NCI-H1930 (cell line): ENCODE data around the gene UGT1A5.

ENCODE experiments used
- DNase-seq, 2 experiments: peaks; one replicate each; lab custom pipeline; 2025; lab: John Stamatoyannopoulos, UW

The UGT1A5 gene

DNA sequence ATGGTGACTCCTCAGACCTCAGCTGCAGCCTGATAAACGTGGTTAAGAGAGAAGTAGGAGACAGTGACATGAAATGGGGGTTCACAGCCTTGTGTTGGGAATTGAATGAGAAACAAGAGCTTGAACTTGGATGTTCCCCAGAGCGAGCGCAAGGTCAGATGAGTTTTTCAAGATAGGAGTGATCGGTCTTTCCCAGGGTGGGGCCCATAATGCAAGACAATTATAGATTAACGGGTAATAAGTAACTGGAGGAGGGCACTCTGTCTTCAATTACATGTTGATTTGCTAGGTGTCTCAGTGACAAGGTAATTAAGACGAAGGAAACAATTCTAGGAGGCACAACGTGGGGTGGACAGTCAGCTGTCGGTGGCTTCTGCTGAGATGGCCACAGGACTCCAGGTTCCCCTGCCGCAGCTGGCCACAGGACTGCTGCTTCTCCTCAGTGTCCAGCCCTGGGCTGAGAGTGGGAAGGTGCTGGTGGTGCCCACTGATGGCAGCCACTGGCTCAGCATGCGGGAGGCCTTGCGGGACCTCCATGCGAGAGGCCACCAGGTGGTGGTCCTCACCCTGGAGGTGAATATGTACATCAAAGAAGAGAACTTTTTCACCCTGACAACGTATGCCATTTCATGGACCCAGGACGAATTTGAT lies at the start of gene UGT1A5:
TSS of gene UGT1A5 (plus strand) at position 297 of the 651 bp plus-strand sequence. CDS start at position 382, 85 bp downstream.
- no peak for DNase-seq

DNA sequence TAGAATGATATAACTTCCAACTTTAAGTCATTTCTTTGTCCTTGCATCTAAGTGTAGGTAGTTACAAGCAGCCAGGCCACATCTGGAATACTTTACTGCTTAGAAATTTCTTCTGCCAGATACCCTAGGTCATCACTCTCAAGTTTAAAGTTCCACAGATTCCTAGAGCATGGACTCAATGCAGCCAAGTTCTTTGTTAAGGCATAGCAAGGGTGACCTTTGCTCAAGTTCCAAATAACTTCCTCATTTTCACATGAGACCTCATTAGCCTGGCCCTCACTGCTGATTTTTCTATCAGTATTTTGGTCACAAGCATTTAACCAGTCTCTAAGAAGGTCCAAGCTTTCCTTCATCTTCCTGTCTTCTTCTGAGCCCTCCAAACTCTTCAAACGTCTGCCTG lies 48.8 kb upstream of the UGT1A5 start:
- no peak for DNase-seq

DNA sequence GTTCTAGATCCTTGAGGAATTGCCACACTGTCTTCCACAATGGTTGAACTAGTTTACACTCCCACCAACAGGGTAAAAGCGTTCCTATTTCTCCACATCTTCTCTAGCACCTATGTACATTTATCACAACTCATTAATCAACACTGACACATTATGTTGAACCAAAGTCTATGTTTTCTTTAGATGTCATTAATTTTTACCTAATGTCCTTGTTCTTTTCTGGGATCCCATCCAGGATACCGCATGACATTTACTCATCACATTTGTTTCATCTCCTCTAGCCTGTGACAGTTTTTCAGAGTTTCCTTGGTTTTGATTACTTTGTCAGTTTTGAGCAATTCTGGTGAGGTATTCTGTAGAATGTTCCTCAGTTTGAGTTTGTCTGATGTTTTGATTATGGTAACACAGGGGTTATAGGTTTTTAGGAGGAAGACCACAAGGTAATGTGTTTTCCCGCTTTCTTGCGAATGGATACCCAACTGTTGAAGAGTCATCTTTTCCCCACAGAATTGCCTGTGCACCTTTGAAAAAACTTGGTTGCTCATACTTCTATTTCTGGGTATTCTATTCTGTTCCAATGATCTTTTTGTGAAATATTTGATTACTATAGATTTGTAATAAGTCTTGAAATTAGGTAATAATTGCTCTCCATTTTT lies 44.0 kb upstream of the UGT1A5 start:
- no peak for DNase-seq

DNA sequence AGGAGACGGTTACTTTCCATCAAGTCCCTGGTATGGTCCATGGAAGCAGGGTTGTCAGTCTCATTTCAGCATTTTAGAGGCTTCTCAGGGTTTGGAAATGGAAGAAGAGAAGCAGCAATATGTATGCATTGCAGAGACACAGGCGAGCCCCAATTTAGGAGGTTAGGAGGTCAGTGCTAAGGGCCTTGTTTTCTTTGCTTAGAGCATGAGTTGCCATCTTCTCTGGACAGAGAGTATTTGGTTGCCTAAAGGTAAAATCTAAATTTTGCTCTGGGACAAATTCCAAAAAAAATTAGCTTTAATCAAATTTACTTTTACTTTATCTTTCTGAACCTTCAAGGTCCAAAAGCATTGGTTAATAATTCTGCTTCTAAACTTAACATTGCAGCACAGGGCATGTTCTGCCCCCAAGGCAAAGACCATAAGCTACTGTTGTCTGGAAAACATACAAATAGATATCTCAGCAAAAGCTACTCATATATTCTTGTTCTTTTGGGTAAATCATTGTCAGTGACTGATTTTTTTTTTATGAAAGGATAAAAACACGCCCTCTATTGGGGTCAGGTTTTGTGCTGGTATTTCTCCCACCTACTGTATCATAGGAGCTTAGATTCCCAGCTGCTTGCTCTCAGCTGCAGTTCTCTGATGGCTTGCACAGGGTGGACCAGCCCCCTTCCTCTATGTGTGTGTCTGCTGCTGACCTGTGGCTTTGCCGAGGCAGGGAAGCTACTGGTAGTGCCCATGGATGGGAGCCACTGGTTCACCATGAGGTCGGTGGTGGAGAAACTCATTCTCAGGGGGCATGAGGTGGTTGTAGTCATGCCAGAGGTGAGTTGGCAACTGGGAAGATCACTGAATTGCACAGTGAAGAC lies 41.2 kb upstream of the UGT1A5 start, which contains the start of gene UGT1A9:
TSS of gene UGT1A9 (plus strand) at position 609 of the 872 bp plus-strand sequence. CDS start at position 646, 37 bp downstream.
- no peak for DNase-seq

DNA sequence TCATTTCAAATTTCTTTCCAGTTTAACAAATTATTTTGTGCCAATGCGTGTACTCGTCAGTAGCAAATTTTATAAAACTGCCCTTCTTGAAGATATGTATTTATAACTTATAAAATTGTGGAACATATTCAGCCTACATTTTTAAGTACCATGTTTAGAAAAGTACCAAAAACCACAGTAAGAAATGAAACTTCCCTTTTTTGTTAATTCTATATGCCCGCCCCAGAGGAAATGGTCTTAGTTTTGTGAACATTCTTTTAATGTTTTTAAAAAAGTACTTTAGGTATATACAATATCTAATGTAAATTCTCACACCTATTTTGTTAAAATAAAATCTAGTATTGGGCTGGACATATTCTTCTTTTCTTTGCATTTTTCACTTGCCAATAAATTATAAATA lies 39.8 kb upstream of the UGT1A5 start:
- DNase-seq: no peak

DNA sequence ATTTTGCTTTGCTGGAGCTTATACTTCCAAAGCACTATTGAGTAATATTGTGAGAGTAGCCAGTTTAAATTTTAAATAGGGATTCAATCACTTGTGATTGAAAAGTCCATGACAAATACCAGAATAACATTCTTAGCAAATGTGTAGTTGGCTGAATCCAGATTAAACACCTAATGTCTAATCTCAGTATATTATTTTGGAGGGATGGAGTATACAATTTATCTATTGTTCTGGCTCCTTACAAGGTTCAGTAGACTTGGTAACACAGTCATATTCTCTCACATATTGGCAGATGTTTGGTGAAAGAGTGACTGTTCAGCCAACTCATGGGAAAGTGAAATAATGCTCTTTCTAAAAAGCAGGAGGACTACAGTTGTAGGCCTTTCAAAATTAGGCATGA lies 38.8 kb upstream of the UGT1A5 start:
- DNase-seq: no peak

DNA sequence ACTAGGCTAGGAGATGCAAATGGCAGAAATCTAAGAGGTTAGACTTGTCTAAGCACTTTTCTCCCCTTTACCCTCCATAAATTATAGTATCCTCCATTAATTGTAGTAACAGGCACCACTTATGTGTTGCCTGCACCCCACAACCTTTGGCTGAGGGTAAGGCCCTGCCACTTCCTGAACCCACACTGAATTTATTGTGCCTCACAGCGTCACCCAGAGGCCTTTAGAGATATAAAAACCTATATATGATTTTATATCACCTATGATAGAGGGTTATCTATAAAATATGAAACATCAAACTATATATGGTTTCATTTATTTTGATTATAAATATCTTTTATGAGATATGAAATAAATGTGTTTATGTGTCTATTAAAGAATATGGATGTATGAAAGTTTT lies 38.4 kb upstream of the UGT1A5 start:
- no peak for DNase-seq

DNA sequence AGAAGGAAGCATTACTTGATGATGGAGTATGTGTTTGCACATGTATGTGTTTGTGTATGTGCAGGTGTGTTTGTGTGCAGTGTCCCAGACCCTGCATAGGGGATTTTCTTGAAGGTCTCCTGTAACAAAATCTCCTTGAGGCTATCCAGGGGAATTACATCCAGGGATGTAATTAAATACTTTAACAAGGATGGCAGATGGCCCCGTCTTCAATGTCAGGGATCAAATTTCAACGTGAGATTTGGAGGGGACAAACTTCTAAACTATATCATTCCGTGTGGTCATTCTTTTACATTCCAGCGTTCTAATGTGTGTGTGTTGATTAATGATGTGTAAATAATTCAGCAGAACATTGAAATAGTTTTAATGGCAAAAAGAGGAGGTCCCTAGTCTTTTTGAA lies 37.7 kb upstream of the UGT1A5 start:
- DNase-seq: no peak

DNA sequence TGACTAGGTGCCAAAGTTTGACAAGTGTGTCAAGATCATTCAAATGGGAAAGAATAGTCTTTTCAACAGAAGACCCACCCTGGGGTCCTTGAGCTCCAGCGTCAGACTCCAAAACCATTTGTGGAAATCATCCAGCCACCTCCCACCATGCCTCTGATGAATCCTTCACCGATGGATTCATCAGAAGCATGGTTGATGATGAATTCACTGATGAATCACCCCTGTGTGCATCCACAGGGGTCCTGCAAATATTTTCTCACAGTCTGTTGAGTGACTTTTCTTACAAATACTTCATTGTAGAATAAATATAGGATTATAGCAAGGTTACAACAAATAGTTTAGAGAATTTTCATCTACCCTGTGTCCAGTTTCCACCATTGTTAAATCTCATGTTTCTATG lies 36.7 kb upstream of the UGT1A5 start:
- no peak for DNase-seq

DNA sequence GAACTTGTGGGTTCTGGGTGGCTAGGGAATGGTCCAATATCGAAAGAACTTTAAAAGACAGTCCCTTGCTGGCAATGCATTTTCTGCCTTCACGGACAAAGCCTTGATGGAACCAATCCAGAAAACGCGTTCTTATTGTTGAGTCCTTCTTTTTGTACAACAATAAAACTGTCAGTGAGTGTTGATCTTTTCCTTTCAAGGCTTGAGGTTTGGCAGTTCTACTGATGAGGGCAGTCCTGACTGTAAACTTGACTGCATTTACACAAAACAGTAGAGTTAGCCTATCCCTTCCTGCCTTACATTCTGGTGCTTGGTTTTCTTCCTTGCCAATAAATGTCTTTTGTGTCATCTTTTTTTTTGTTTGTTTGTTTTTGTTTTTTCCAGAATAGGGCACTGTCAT lies 33.5 kb upstream of the UGT1A5 start:
- DNase-seq: no peak

DNA sequence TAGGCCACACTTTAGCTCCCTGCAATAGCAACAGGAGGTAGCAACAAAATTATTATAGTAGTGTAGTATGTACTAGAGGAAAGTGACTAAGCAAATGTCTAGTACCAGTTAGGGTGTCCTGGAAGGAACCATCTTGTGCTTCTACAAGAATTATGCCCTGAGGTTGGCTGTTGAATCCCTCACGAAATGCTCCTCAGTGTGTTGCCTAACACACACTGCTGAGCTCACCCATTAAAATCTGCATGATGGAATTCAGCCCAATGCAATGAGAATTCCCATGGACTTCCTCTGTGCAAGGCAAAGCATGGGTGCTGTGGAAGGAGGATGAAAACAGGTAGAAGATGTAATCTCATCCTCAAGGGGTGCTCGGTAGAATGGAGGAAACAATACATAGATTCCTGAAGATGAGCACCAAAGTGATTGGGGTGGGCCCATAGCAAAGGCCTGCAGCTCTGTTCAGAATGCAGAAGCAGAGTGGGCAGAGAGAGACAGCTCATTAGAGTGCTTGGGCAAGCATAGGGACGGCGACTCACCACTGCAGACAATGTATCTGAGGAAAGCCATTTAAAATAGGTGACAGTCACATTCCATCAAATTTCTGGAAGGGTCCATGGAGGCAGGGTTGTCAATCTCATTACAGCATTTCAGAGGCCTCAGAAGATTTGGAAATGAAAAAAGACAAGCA lies 32.2 kb upstream of the UGT1A5 start:
- no peak for DNase-seq

DNA sequence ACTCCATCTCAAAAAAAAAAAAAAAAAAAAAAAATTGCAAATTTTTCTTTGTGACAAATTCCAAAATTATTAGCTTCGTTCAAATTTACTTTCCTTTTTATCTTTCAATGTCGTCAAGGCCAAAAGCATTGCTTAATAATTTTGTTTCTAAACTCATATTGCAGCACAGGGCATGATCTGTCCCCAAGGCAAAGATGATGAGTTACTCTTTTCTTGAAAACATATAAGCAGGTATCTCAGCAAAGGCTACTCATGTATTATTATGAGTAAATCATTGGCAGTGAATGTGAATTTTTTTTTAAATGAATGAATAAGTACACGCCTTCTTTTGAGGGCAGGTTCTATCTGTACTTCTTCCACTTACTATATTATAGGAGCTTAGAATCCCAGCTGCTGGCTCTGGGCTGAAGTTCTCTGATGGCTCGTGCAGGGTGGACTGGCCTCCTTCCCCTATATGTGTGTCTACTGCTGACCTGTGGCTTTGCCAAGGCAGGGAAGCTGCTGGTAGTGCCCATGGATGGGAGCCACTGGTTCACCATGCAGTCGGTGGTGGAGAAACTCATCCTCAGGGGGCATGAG lies 31.1 kb upstream of the UGT1A5 start, which contains the start of gene UGT1A7:
TSS of gene UGT1A7 (plus strand) at position 381 of the 579 bp plus-strand sequence. CDS start at position 418, 37 bp downstream.
- DNase-seq: no peak

DNA sequence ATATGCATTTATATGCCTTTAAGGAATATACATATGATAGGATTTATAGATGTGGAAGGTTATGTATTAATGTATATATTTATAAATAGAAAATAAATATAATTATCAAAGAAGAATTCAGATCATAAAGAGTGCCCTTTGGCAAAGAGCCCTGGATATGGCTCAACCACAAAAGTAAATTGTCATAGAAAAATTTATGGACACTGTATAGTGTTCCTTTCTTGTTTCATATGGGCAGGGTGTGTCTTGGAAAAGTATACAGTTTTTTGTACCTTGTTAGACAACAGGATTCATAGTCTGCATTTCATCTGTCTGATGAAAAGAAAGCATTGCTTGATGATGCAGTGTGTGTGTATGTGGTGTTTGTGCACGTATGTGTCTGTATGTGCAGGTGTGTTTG lies 28.1 kb upstream of the UGT1A5 start:
- DNase-seq: no peak

DNA sequence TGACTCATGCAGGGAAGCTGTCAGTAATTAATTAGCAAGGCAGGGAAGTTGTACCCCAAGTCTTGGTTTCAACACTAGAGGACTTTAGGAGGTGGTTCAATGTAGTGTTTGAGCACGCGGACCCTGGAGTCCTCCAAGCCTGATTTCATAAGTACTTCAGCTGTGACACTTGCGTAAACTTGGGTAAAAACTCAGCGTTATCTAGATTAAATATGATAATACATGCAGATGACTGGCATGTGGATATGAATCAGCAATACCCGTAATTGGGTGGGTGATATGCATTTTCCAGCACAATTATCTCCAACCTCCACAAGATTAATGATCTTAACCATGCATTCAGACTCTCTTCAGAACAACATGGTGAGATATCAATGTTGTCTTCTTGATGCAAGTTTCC lies 25.8 kb upstream of the UGT1A5 start:
- DNase-seq: no peak

DNA sequence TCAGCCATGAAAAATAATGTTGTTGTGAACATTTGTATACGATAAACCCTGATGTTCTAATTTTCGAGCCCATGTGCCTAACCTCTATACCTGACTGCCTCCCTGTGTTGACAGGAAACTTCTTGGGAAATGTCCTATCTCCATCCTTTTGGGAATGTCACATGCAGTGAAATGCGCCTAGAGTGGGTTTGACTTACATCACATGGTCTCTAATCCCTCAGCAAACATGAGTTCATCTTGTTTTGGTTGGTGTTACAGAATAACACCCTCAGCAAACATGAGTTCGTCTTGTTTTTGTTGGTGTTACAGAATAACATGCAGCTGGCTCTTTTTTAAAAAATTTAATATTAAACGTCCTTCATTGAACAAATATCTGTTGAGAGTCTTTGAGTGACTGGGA lies 24.4 kb upstream of the UGT1A5 start:
- no peak for DNase-seq

DNA sequence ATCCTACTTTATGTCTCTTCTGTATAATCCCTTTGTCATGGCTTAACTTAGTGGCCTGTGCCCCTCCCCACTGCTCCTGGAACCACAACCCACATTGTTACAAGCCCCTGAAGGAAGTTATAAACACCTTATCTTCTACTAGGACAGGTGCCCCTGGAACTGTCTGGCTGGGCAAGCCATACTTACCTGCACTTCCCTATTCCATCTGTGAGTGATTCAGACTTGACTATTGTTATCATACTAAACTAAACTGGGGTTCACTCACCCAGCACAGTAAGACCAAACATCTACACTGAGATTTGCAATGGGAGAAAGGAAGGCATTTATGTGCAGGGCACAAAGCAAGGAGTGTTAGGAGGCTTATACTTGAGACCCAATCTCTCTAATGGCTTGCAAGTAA lies 23.7 kb upstream of the UGT1A5 start:
- no peak for DNase-seq

DNA sequence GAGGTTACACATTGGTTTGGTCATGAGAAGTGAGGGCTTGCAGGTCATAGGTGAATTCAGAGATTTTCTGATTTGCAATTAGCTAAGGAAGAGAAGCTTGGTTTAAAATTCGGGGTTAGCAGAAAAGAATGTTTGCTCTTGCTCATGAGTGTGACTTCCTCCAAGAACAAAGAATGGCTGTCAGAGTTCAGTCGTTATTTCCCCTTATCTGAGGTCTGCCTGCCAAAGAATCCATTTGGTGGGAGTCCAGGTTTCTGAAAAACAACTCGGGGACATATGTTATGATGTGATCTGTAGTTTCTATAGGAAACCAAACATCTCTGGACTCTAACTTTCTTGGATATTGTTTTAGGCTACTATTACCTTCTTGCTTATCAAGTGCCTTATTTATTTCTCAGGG lies 23.2 kb upstream of the UGT1A5 start:
- no peak for DNase-seq

DNA sequence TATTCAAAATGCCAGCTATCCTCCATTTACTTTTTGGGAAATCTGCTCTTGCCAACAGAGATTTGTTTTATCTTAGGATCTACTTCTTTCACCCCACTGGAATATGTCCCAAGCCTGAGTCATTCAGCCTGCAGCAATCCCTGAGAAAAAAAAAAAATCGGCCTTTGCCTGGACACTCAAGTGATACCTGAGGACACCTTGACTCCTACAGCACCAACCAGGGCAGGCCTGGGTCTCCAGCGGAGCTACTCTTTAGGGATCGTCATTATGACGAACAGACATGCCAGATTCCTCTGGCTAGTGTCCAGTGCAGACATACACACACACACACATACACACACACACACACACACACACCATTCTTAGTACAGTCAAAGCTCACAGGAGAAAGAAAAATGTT lies 22.3 kb upstream of the UGT1A5 start:
- no peak for DNase-seq

DNA sequence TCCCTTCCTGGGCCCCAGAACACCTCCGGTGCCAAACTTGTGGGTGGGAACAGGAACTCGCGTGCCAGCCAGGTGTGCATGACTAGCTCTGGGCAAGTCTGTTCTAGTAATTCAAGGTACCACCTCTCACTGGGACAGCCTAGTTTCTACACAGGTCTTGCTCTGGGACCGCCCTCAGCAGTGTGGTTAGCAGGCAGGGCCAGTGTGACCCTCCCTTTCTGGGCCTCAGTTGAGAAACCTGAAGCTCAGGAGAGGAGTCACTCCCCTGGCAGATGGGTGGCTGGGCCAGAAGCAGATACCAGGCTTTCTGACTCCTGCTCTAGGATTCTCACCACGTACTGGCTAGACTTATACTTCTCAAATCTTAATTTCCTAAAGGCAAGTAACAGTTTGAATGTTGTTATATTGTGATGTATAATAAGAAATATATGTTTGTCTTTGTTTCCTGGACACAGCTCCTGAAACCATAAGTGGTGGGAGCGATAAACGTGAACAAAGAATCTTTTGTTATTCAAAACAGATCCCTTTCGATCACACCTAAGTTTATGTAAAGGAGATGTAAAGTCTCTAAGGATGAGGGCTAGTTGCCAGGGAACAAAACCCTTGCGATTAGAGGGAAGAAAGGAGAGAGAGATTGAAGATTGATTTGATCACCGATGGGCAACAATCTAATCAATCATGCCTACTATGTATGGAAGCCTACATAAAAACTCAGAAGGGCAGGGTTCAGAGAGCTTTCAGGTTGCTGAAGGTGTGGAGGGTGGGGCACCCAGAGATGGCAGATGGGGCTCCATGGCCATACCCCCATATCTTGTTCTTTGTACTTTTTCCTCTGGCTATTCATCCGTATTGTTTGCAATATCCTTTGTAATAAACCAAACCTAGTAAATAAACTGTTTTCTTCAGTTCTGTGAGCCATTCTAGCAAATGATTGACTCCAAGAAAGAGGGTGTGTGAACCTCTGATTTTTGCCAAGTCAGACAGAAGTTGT lies 21.0 kb upstream of the UGT1A5 start:
- DNase-seq: no peak

DNA sequence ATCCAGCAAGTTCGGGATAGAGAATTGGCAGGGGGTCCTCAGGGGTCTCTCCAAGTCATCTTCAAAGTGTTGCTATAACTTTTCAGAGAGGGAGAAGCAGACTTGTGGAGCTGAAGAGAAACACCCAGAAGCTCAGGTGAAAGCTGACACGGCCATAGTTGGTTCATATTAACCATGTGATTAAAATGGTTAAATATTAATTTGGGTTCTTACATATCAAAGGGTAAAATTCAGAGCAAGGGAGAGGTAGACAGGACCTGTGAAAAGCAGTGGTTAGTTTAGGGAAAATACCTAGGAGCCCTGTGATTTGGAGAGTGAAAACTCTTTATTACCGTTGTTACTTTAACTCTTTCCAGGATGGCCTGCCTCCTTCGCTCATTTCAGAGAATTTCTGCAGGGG lies 20.1 kb upstream of the UGT1A5 start, which contains the start of gene UGT1A6:
TSS of gene UGT1A6 (plus strand) at position 243 of the 400 bp plus-strand sequence. CDS start at position 358, 115 bp downstream.
- no peak for DNase-seq
